ENCODE data around the gene OR1J1.

Gene OR1J1

DNA sequence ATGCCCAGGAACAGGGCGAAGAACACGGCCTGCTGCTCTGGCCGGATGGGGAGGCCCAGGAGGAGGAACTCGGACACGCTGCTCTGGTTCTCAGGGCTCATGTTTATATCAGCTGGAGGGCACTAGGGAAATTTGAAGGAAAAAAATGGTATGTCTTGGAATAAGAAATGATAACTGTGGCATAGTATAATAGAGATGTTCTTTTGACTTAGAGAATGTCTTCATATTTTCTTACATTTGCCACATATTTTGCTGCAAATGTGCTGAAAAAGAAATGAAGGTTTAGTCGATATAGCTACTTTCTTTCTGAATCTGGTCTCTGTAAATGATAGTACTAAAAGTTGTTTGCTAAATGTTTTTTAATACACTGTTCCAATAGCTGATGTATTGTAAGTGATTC, at the start of gene OR1J1:
Gene OR1J1, minus strand, starts transcription at position 101 of the 400 bp plus-strand sequence. Its CDS starts 0 bp downstream, at position 101.
- H3K9ac ChIP-seq (ENCODE audit: low read length in 5 of 5): no peak within 1 kb of the TSS
- H3K27ac ChIP-seq (ENCODE audit: low read depth, low read length): no peak within 1 kb of the TSS
- no peaks in the 10 kb centered on the region for H3K4me1 ChIP-seq (ENCODE audit: control insufficient read depth in 5 of 5, insufficient read depth in 5 of 5, low read length in 5 of 5)
- H3K9me3 ChIP-seq (ENCODE audit: control insufficient read depth in 5 of 5, low read length in 5 of 5): no peaks in the 10 kb centered on the region
- no peak within 1 kb of the TSS for H3K4me3 ChIP-seq (ENCODE audit: low read depth in 1 of 5, low read length in 5 of 5)
- peaks cover 0 to 9% (median 0%) of the 10 kb centered on the region in 5 donors for H3K27me3 ChIP-seq (ENCODE audit: control insufficient read depth in 5 of 5, insufficient read depth in 4 of 5, low read length in 5 of 5)
- no peaks in the 10 kb centered on the region for H3K36me3 ChIP-seq (ENCODE audit: control insufficient read depth in 5 of 5, insufficient read depth in 5 of 5, low read length in 5 of 5)

- Histone ChIP-seq H3K4me3 (ENCODE audit: low read depth in 1 of 5, low read length in 5 of 5) (no peak within 1 kb of the TSS), H3K27me3 (ENCODE audit: control insufficient read depth in 5 of 5, insufficient read depth in 4 of 5, low read length in 5 of 5) (peaks cover 0 to 5% (median 0%) of the 10 kb centered on the region in 5 donors), H3K4me1 (ENCODE audit: control insufficient read depth in 5 of 5, insufficient read depth in 5 of 5, low read length in 5 of 5) (no peaks in the 10 kb centered on the region), H3K9me3 (ENCODE audit: control insufficient read depth in 5 of 5, low read length in 5 of 5) (no peaks in the 10 kb centered on the region), H3K9ac (ENCODE audit: low read length in 5 of 5) (no peak within 1 kb of the TSS), H3K27ac (ENCODE audit: low read depth, low read length) (no peak within 1 kb of the TSS), H3K36me3 (ENCODE audit: control insufficient read depth in 5 of 5, insufficient read depth in 5 of 5, low read length in 5 of 5) (no peaks in the 10 kb centered on the region)
These were observed 49.5 kb upstream of the OR1J1 start, which contains the start of gene OR1N1 for GRCh38 chr9:122527193-122527592. TSS of gene OR1N1 (minus strand) at chr9:122527293. CDS start at chr9:122527293, 0 bp downstream.

- no peak overlapping the region for H3K27ac ChIP-seq (ENCODE audit: low read depth, low read length)
- no peak overlapping the region for H3K9ac ChIP-seq (ENCODE audit: low read length in 5 of 5)
- H3K4me1 ChIP-seq (ENCODE audit: control insufficient read depth in 5 of 5, insufficient read depth in 5 of 5, low read length in 5 of 5): no peaks in the 10 kb centered on the region
- H3K36me3 ChIP-seq (ENCODE audit: control insufficient read depth in 5 of 5, insufficient read depth in 5 of 5, low read length in 5 of 5): no peaks in the 10 kb centered on the region
- peaks cover 0 to 5% (median 0%) of the 10 kb centered on the region in 5 donors for H3K27me3 ChIP-seq (ENCODE audit: control insufficient read depth in 5 of 5, insufficient read depth in 4 of 5, low read length in 5 of 5)
- H3K4me3 ChIP-seq (ENCODE audit: low read depth in 1 of 5, low read length in 5 of 5): no peak overlapping the region
- no peaks in the 10 kb centered on the region for H3K9me3 ChIP-seq (ENCODE audit: control insufficient read depth in 5 of 5, low read length in 5 of 5)
These were observed 48.9 kb upstream of the OR1J1 start for GRCh38 chr9:122526602-122527001.

- Histone ChIP-seq H3K36me3 (ENCODE audit: control insufficient read depth in 5 of 5, insufficient read depth in 5 of 5, low read length in 5 of 5) (no peaks in the 10 kb centered on the region), H3K9ac (ENCODE audit: low read length in 5 of 5) (no peak overlapping the region), H3K4me1 (ENCODE audit: control insufficient read depth in 5 of 5, insufficient read depth in 5 of 5, low read length in 5 of 5) (no peaks in the 10 kb centered on the region), H3K27ac (ENCODE audit: low read depth, low read length) (no peak overlapping the region), H3K9me3 (ENCODE audit: control insufficient read depth in 5 of 5, low read length in 5 of 5) (no peaks in the 10 kb centered on the region), H3K27me3 (ENCODE audit: control insufficient read depth in 5 of 5, insufficient read depth in 4 of 5, low read length in 5 of 5) (peaks cover 0 to 3% (median 0%) of the 10 kb centered on the region in 5 donors), H3K4me3 (ENCODE audit: low read depth in 1 of 5, low read length in 5 of 5) (no peak overlapping the region)
These were observed 41.6 kb upstream of the OR1J1 start for GRCh38 chr9:122519376-122519775.

- Histone ChIP-seq H3K9me3 (ENCODE audit: control insufficient read depth in 5 of 5, low read length in 5 of 5) (no peaks in the 10 kb centered on the region), H3K27me3 (ENCODE audit: control insufficient read depth in 5 of 5, insufficient read depth in 4 of 5, low read length in 5 of 5) (peaks cover 0 to 3% (median 0%) of the 10 kb centered on the region in 5 donors), H3K27ac (ENCODE audit: low read depth, low read length) (no peak within 1 kb of the TSS), H3K4me3 (ENCODE audit: low read depth in 1 of 5, low read length in 5 of 5) (no peak within 1 kb of the TSS), H3K36me3 (ENCODE audit: control insufficient read depth in 5 of 5, insufficient read depth in 5 of 5, low read length in 5 of 5) (no peaks in the 10 kb centered on the region), H3K9ac (ENCODE audit: low read length in 5 of 5) (no peak within 1 kb of the TSS), H3K4me1 (ENCODE audit: control insufficient read depth in 5 of 5, insufficient read depth in 5 of 5, low read length in 5 of 5) (no peaks in the 10 kb centered on the region)
These were observed 41.1 kb upstream of the OR1J1 start, which contains the start of gene OR1J4 for GRCh38 chr9:122518841-122519240. TSS of gene OR1J4 (plus strand) at chr9:122519141. CDS start at chr9:122519141, 0 bp downstream.

DNA sequence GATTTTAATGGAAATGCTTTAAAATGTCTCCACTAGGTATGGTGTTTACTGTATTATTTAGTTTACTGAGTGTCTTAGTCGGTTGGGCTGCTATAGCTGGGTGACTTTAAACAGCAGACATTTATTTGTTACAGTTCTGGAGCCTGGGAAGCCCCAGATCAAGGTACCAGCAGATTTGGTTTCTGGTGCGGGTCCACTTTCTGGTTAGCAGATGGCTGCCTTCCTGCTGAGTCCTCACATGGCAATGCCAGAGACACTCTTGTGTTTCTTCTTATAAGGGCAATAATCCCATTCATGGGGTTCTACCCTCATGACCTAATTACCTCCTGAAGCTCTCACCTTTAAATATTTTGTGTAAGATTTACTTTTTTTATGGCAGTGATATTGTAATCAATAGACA, 40.5 kb upstream of the OR1J1 start:
- peaks cover 0 to 3% (median 0%) of the 10 kb centered on the region in 5 donors for H3K27me3 ChIP-seq (ENCODE audit: control insufficient read depth in 5 of 5, insufficient read depth in 4 of 5, low read length in 5 of 5)
- H3K4me3 ChIP-seq (ENCODE audit: low read depth in 1 of 5, low read length in 5 of 5): no peak overlapping the region
- no peak overlapping the region for H3K27ac ChIP-seq (ENCODE audit: low read depth, low read length)
- no peak overlapping the region for H3K9ac ChIP-seq (ENCODE audit: low read length in 5 of 5)
- H3K4me1 ChIP-seq (ENCODE audit: control insufficient read depth in 5 of 5, insufficient read depth in 5 of 5, low read length in 5 of 5): no peaks in the 10 kb centered on the region
- no peaks in the 10 kb centered on the region for H3K9me3 ChIP-seq (ENCODE audit: control insufficient read depth in 5 of 5, low read length in 5 of 5)
- no peaks in the 10 kb centered on the region for H3K36me3 ChIP-seq (ENCODE audit: control insufficient read depth in 5 of 5, insufficient read depth in 5 of 5, low read length in 5 of 5)

DNA sequence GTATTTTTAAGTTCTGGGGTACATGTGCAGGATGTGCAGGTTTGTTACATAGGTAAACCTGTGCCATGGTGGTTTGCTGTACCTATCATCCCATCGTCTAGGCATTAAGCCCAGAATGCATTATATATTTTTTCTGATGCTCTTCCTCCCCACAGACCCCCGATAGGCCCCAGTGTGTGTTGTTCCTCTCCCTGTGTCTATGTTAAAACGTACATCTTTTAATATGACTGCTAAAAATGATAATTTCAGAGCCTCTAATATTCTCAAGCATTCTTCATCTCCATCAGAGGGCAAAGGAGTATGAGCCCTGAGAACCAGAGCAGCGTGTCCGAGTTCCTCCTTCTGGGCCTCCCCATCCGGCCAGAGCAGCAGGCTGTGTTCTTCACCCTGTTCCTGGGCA, 32.8 kb upstream of the OR1J1 start, which contains the start of gene OR1J2:
Gene OR1J2, plus strand, starts transcription at position 301 of the 400 bp plus-strand sequence. Its CDS starts 0 bp downstream, at position 301.
- Histone ChIP-seq H3K27ac (ENCODE audit: low read depth, low read length) (no peak within 1 kb of the TSS), H3K4me1 (ENCODE audit: control insufficient read depth in 5 of 5, insufficient read depth in 5 of 5, low read length in 5 of 5) (no peaks in the 10 kb centered on the region), H3K9ac (ENCODE audit: low read length in 5 of 5) (no peak within 1 kb of the TSS), H3K36me3 (ENCODE audit: control insufficient read depth in 5 of 5, insufficient read depth in 5 of 5, low read length in 5 of 5) (no peaks in the 10 kb centered on the region), H3K4me3 (ENCODE audit: low read depth in 1 of 5, low read length in 5 of 5) (no peak within 1 kb of the TSS), H3K9me3 (ENCODE audit: control insufficient read depth in 5 of 5, low read length in 5 of 5) (no peaks in the 10 kb centered on the region), H3K27me3 (ENCODE audit: control insufficient read depth in 5 of 5, insufficient read depth in 4 of 5, low read length in 5 of 5) (peaks cover 0 to 3% (median 0%) of the 10 kb centered on the region in 5 donors)

- Histone ChIP-seq H3K9me3 (ENCODE audit: control insufficient read depth in 5 of 5, low read length in 5 of 5) (no peaks in the 10 kb centered on the region), H3K36me3 (ENCODE audit: control insufficient read depth in 5 of 5, insufficient read depth in 5 of 5, low read length in 5 of 5) (no peaks in the 10 kb centered on the region), H3K4me3 (ENCODE audit: low read depth in 1 of 5, low read length in 5 of 5) (no peak overlapping the region), H3K27ac (ENCODE audit: low read depth, low read length) (no peak overlapping the region), H3K4me1 (ENCODE audit: control insufficient read depth in 5 of 5, insufficient read depth in 5 of 5, low read length in 5 of 5) (no peaks in the 10 kb centered on the region), H3K9ac (ENCODE audit: low read length in 5 of 5) (no peak overlapping the region), H3K27me3 (ENCODE audit: control insufficient read depth in 5 of 5, insufficient read depth in 4 of 5, low read length in 5 of 5) (no peaks in the 10 kb centered on the region)
These were observed 29.2 kb upstream of the OR1J1 start for GRCh38 chr9:122506964-122507363.

DNA sequence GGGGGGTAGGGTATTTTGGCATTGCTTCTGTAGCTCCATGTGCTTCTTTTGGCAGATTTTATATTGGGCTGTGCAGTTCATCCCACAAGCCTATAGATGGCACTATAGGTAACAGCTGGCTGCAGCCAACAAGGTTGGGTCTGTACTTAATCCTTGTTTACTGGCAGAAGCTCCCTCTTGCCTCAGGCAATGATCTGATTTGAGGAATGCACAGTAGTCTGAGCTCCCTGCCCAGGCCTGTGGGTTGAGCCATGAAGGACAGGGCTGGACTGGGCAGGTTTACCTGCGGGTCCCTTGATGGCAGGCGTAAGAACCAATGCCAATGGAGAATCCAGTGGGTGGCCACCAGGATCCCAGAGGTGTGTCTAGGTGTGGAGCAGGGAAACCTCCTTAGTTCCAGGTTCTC, 21.2 kb upstream of the OR1J1 start:
- H3K4me3 ChIP-seq (ENCODE audit: low read depth in 1 of 5, low read length in 5 of 5): no peak overlapping the region
- peaks cover 0 to 5% (median 2%) of the 10 kb centered on the region in 5 donors for H3K27me3 ChIP-seq (ENCODE audit: control insufficient read depth in 5 of 5, insufficient read depth in 4 of 5, low read length in 5 of 5)
- H3K36me3 ChIP-seq (ENCODE audit: control insufficient read depth in 5 of 5, insufficient read depth in 5 of 5, low read length in 5 of 5): no peaks in the 10 kb centered on the region
- H3K27ac ChIP-seq (ENCODE audit: low read depth, low read length): no peak overlapping the region
- peaks cover 0 to 7% (median 4%) of the 10 kb centered on the region in 5 donors for H3K9me3 ChIP-seq (ENCODE audit: control insufficient read depth in 5 of 5, low read length in 5 of 5)
- no peak overlapping the region for H3K9ac ChIP-seq (ENCODE audit: low read length in 5 of 5)
- no peaks in the 10 kb centered on the region for H3K4me1 ChIP-seq (ENCODE audit: control insufficient read depth in 5 of 5, insufficient read depth in 5 of 5, low read length in 5 of 5)

DNA sequence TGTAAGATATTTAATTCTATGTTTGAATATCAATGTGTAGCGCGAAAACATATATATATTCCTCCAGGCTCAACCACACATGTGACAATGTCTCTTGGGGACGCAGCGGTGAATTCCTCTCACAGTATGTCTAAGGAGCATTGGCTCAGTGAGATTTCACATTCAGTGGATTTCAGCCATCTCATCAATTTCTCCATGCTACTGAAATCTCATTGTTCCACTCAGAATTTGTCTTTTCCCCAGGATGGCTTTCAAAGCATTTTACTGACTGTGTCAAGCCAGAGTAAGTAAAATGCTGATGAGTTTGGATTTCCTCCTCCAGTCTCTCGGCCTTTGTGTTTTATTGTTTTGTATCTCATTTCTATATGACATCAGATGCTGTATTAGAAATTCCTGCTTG, 1.3 kb upstream of the OR1J1 start:
- Histone ChIP-seq H3K4me1 (ENCODE audit: control insufficient read depth in 5 of 5, insufficient read depth in 5 of 5, low read length in 5 of 5) (no peaks in the 10 kb centered on the region), H3K27me3 (ENCODE audit: control insufficient read depth in 5 of 5, insufficient read depth in 4 of 5, low read length in 5 of 5) (peaks cover 0 to 9% (median 0%) of the 10 kb centered on the region in 5 donors), H3K36me3 (ENCODE audit: control insufficient read depth in 5 of 5, insufficient read depth in 5 of 5, low read length in 5 of 5) (no peaks in the 10 kb centered on the region), H3K4me3 (ENCODE audit: low read depth in 1 of 5, low read length in 5 of 5) (no peak overlapping the region), H3K9me3 (ENCODE audit: control insufficient read depth in 5 of 5, low read length in 5 of 5) (no peaks in the 10 kb centered on the region), H3K9ac (ENCODE audit: low read length in 5 of 5) (no peak overlapping the region), H3K27ac (ENCODE audit: low read depth, low read length) (no peak overlapping the region)

Data from subcutaneous abdominal adipose tissue (tissue), 5 donors.